ENCODE measurements around the gene AFAP1L1. TPM values are rescaled to one million over a fixed set of nuclear protein-coding genes. Genes with fewer than 3 reads are reported as not detected.
A peak's percentile ranks its signal among the peaks of the same experiment; 100 is the strongest.

Gene AFAP1L1
- total RNA-seq, 1 donor from 2014 or later: 8.3 TPM

DNA sequence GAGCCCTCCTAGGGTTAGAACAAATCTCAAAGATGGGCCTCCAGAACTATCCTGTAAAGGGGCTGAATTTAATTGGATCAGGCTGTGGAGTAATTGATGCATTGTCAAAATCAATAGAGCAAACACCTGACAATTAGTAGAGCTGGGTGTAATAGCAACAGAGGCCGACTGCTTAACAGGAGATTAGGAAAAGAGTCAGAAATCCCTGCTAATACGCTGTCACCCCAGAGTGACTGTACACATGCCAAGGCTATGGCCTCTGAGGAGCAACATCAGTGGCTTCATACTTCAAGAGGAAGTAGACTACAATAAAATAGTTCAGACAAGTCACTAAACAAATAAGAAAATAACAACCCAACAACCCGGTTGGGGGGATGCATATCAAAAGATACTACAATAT lies 55.0 kb downstream of the AFAP1L1 start:
- Histone ChIP-seq H3K4me3 (ENCODE audit: insufficient read depth, low read depth, low read length) (no peak overlapping the region), H3K4me1 (ENCODE audit: insufficient read depth, low read length) (no peaks in the 10 kb centered on the region), H3K9ac (ENCODE audit: low read length) (no peak overlapping the region), H2AFZ (ENCODE audit: low read depth, low read length) (no peak overlapping the region), H3K27ac (ENCODE audit: low read depth, low read length) (no peak overlapping the region), H3K79me2 (ENCODE audit: insufficient read depth, low read length) (no peaks in the 10 kb centered on the region), H3K9me3 (ENCODE audit: insufficient read depth, low read depth, low read length) (no peaks in the 10 kb centered on the region), H3K4me2 (ENCODE audit: low read length) (no peak overlapping the region), H3K36me3 (ENCODE audit: insufficient read depth, low read length) (no peaks in the 10 kb centered on the region), H4K20me1 (ENCODE audit: insufficient read depth, low read length) (no peaks in the 10 kb centered on the region), H3K27me3 (ENCODE audit: insufficient read depth, low read length) (no peaks in the 10 kb centered on the region)
- FAIRE-seq: no peak
- Mint-ChIP-seq H3K27me3 (ENCODE audit: low read depth, unreplicated experiment) (no peaks in the 10 kb centered on the region), H3K9me3 (ENCODE audit: unreplicated experiment) (no peaks in the 10 kb centered on the region), H3K36me3 (ENCODE audit: low read depth, unreplicated experiment) (peaks cover 5% of the 10 kb centered on the region), H3K27ac (ENCODE audit: unreplicated experiment) (no peak overlapping the region), H3K4me1 (ENCODE audit: low read depth, unreplicated experiment) (peaks cover 27% of the 10 kb centered on the region), H3K4me3 (ENCODE audit: unreplicated experiment) (no peak overlapping the region)
- no peak for DNase-seq (ENCODE audit: low read depth)
- no peak for TF ChIP-seq CTCF (IDR thresholded peaks at IDR 0.05; ENCODE audit: insufficient read depth, low read depth, low read length)
- TF ChIP-seq EZH2 (IDR thresholded peaks at IDR 0.05; ENCODE audit: insufficient read depth, low read length): no peak

DNA sequence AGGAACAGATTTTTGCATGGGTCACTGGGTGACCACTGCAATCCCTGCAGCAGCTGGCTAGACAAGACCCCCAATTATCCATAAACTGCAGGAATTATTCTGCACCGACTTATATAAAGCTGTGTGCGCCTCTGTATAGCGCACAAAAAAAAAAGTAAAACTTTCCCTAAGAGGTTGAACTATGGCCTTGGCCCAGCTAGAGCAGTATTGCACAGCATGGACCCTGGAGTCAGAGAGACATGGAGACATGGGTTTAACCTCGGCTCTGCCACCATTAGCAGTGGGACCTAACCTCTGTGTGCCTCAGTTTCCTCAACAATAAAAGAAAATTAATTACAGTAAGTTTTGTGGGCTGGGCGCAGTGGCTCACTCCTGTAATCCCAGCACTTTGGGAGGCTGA lies 56.5 kb downstream of the AFAP1L1 start:
- no peak overlapping the region for H3K4me2 ChIP-seq (ENCODE audit: low read length)
- no peak overlapping the region for H3K27ac ChIP-seq (ENCODE audit: low read depth, low read length)
- H3K27me3 ChIP-seq (ENCODE audit: insufficient read depth, low read length): no peaks in the 10 kb centered on the region
- H3K79me2 ChIP-seq (ENCODE audit: insufficient read depth, low read length): no peaks in the 10 kb centered on the region
- Mint-ChIP-seq H3K4me3 (ENCODE audit: unreplicated experiment) (no peak overlapping the region), H3K27me3 (ENCODE audit: low read depth, unreplicated experiment) (no peaks in the 10 kb centered on the region), H3K36me3 (ENCODE audit: low read depth, unreplicated experiment) (peaks cover 3% of the 10 kb centered on the region), H3K27ac (ENCODE audit: unreplicated experiment) (no peak overlapping the region), H3K9me3 (ENCODE audit: unreplicated experiment) (no peaks in the 10 kb centered on the region), H3K4me1 (ENCODE audit: low read depth, unreplicated experiment) (peaks cover 21% of the 10 kb centered on the region)
- H3K36me3 ChIP-seq (ENCODE audit: insufficient read depth, low read length): no peaks in the 10 kb centered on the region
- no peak for FAIRE-seq
- DNase-seq (ENCODE audit: low read depth): no peak
- no peaks in the 10 kb centered on the region for H3K9me3 ChIP-seq (ENCODE audit: insufficient read depth, low read depth, low read length)
- TF ChIP-seq EZH2 (IDR thresholded peaks at IDR 0.05; ENCODE audit: insufficient read depth, low read length) (no peak), CTCF (IDR thresholded peaks at IDR 0.05; ENCODE audit: insufficient read depth, low read depth, low read length) (no peak)
- H3K4me1 ChIP-seq (ENCODE audit: insufficient read depth, low read length): no peaks in the 10 kb centered on the region
- H3K9ac ChIP-seq (ENCODE audit: low read length): no peak overlapping the region
- no peak overlapping the region for H3K4me3 ChIP-seq (ENCODE audit: insufficient read depth, low read depth, low read length)
- no peaks in the 10 kb centered on the region for H4K20me1 ChIP-seq (ENCODE audit: insufficient read depth, low read length)
- no peak overlapping the region for H2AFZ ChIP-seq (ENCODE audit: low read depth, low read length)

DNA sequence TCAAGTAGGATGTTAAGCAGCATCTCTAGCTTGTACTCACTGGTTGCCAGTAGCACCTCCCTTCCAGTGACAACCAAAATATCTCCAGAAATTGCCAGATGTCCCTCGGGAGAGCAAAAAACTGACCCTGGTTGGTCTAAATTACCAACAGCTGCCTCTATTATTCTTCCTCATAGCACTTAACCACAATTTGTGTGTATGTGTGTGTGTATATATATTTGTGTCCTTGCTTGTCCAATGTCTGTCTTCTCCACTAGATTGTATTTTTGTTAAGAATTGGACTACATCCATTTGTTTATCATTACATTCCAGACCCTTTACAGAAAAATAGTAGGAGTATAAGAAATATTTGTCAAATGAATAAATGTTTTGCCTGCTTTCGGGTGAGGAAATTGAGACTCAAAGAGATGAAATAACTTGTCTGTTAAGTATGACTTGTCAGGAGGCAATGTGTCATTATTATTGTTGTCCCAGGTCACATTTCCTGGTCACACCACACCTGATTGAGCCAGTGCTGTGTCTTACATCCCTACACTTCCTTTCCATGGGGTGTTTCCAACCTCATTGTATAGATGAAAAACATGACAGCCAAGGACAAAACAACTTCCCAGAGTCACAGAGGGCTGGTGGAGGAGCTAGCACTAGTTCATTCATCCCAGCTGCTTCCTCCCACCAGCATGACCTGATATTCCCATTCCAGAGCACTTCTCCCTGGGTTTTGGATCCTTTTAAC lies 62.2 kb downstream of the AFAP1L1 start:
- no peak for FAIRE-seq

More for the DNA sequence above, 62.2 kb downstream of the AFAP1L1 start:
- Mint-ChIP-seq H3K4me1 (ENCODE audit: low read depth, unreplicated experiment) (peaks cover 3% of the 10 kb centered on the region), H3K9me3 (ENCODE audit: unreplicated experiment) (no peaks in the 10 kb centered on the region), H3K27me3 (ENCODE audit: low read depth, unreplicated experiment) (no peaks in the 10 kb centered on the region), H3K4me3 (ENCODE audit: unreplicated experiment) (no peak overlapping the region), H3K27ac (ENCODE audit: unreplicated experiment) (no peak overlapping the region), H3K36me3 (ENCODE audit: low read depth, unreplicated experiment) (no peaks in the 10 kb centered on the region)
- no peaks in the 10 kb centered on the region for H4K20me1 ChIP-seq (ENCODE audit: insufficient read depth, low read length)
- peaks cover 5% of the 10 kb centered on the region for H3K4me1 ChIP-seq (ENCODE audit: insufficient read depth, low read length)
- H3K79me2 ChIP-seq (ENCODE audit: insufficient read depth, low read length): no peaks in the 10 kb centered on the region
- H3K9ac ChIP-seq (ENCODE audit: low read length): no peak overlapping the region
- no peak overlapping the region for H3K4me3 ChIP-seq (ENCODE audit: insufficient read depth, low read depth, low read length)
- TF ChIP-seq CTCF (IDR thresholded peaks at IDR 0.05; ENCODE audit: insufficient read depth, low read depth, low read length) (no peak), EZH2 (IDR thresholded peaks at IDR 0.05; ENCODE audit: insufficient read depth, low read length) (no peak)
- peak overlapping the region; percentile 24 for H3K4me2 ChIP-seq (ENCODE audit: low read length)
- no peaks in the 10 kb centered on the region for H3K9me3 ChIP-seq (ENCODE audit: insufficient read depth, low read depth, low read length)
- no peaks in the 10 kb centered on the region for H3K36me3 ChIP-seq (ENCODE audit: insufficient read depth, low read length)
- H3K27me3 ChIP-seq (ENCODE audit: insufficient read depth, low read length): no peaks in the 10 kb centered on the region
- H2AFZ ChIP-seq (ENCODE audit: low read depth, low read length): no peak overlapping the region
- DNase-seq (ENCODE audit: low read depth): no peak
- H3K27ac ChIP-seq (ENCODE audit: low read depth, low read length): no peak overlapping the region
